Memory B cell (primary cell): ENCODE measurements around the gene MAP4K3.
"Not testable (repeated sequence)": the region's sequence is repeated elsewhere in the genome, so short reads cannot be mapped to it uniquely, and the experiment has no call there.

Source experiments
- ATAC-seq: fragments of 150-1000 bp; cut with Tn5 transposase; 2 replicates; pipeline ENCODE4 v1.10.0; 2021; ENCODE audit warnings: low read depth, mild to moderate bottlenecking, moderate library complexity
- DNase-seq, 2 donors: peaks; one replicate each; pipeline ENCODE4 v3.0.0; 2022; ENCODE audit warnings: low spot score in 2 of 2
- H3K27ac Mint-ChIP-seq: one replicate; pipeline ENCODE4 v1.8.0; 2022; ENCODE audit warnings: mild to moderate bottlenecking, moderate library complexity, mixed read lengths
- H3K27me3 Mint-ChIP-seq: one replicate; pipeline ENCODE4 v1.8.0; 2022; ENCODE audit warnings: mixed read lengths
- H3K36me3 Mint-ChIP-seq: one replicate; pipeline ENCODE4 v1.8.0; 2022; ENCODE audit warnings: mild to moderate bottlenecking, mixed read lengths
- H3K4me1 Mint-ChIP-seq: one replicate; pipeline ENCODE4 v1.8.0; 2022; ENCODE audit warnings: mixed read lengths
- H3K4me3 Mint-ChIP-seq: one replicate; pipeline ENCODE4 v1.8.0; 2022; ENCODE audit warnings: mild to moderate bottlenecking, moderate library complexity, mixed read lengths
- H3K9me3 Mint-ChIP-seq: one replicate; pipeline ENCODE4 v1.8.0; 2022; ENCODE audit warnings: mixed read lengths

MAP4K3 gene

GRCh38 chr2:39359453-39360038 is 77.5 kb downstream of the MAP4K3 start:
- peaks cover 7% of the 10 kb centered on the region for H3K9me3 Mint-ChIP-seq
- H3K27ac Mint-ChIP-seq: no peak overlapping the region
- H3K27me3 Mint-ChIP-seq: no peaks in the 10 kb centered on the region
- ATAC-seq (no peak), DNase-seq (no peak)
- H3K4me1 Mint-ChIP-seq: no peaks in the 10 kb centered on the region
- H3K36me3 Mint-ChIP-seq: peaks cover 25% of the 10 kb centered on the region
- no peak overlapping the region for H3K4me3 Mint-ChIP-seq

GRCh38 chr2:39356922-39357639 is 80.0 kb downstream of the MAP4K3 start:
- Mint-ChIP-seq H3K4me1 (no peaks in the 10 kb centered on the region), H3K27me3 (no peaks in the 10 kb centered on the region), H3K4me3 (no peak overlapping the region), H3K27ac (no peak overlapping the region), H3K9me3 (peaks cover 7% of the 10 kb centered on the region), H3K36me3 (peaks cover 22% of the 10 kb centered on the region)
- DNase-seq: no peak
- ATAC-seq: no peak

GRCh38 chr2:39350658-39351057 is 86.4 kb downstream of the MAP4K3 start:
- Mint-ChIP-seq H3K9me3 (no peaks in the 10 kb centered on the region), H3K36me3 (peaks cover 4% of the 10 kb centered on the region), H3K27me3 (no peaks in the 10 kb centered on the region), H3K4me1 (no peaks in the 10 kb centered on the region), H3K4me3 (no peak overlapping the region), H3K27ac (no peak overlapping the region)
- ATAC-seq (no peak), DNase-seq (no peak)

GRCh38 chr2:39338502-39338901 is 98.6 kb downstream of the MAP4K3 start:
- Mint-ChIP-seq H3K27ac (no peak overlapping the region), H3K4me1 (no peaks in the 10 kb centered on the region), H3K4me3 (no peak overlapping the region), H3K9me3 (no peaks in the 10 kb centered on the region), H3K27me3 (no peaks in the 10 kb centered on the region), H3K36me3 (peaks cover 9% of the 10 kb centered on the region)
- ATAC-seq (no peak), DNase-seq (no peak)

GRCh38 chr2:39335930-39336329 is 101.2 kb downstream of the MAP4K3 start:
- no peaks in the 10 kb centered on the region for H3K27me3 Mint-ChIP-seq

GRCh38 chr2:39334978-39335377 is 102.1 kb downstream of the MAP4K3 start:
- H3K36me3 Mint-ChIP-seq: peaks cover 12% of the 10 kb centered on the region
- no peak overlapping the region for H3K4me3 Mint-ChIP-seq
- ATAC-seq: no peak

More at GRCh38 chr2:39335930-39336329, 101.2 kb downstream of the MAP4K3 start:
- H3K4me1 Mint-ChIP-seq: no peaks in the 10 kb centered on the region
- H3K4me3 Mint-ChIP-seq: no peak overlapping the region
- DNase-seq (no peak), ATAC-seq (no peak)
- no peak overlapping the region for H3K27ac Mint-ChIP-seq
- H3K36me3 Mint-ChIP-seq: peaks cover 11% of the 10 kb centered on the region
- H3K9me3 Mint-ChIP-seq: no peaks in the 10 kb centered on the region

GRCh38 chr2:39334529-39334928 is 102.6 kb downstream of the MAP4K3 start:
- H3K36me3 Mint-ChIP-seq: peaks cover 12% of the 10 kb centered on the region
- H3K27ac Mint-ChIP-seq: no peak overlapping the region
- no peaks in the 10 kb centered on the region for H3K9me3 Mint-ChIP-seq
- DNase-seq (no peak), ATAC-seq (no peak)
- no peaks in the 10 kb centered on the region for H3K27me3 Mint-ChIP-seq
- H3K4me3 Mint-ChIP-seq: no peak overlapping the region
- H3K4me1 Mint-ChIP-seq: no peaks in the 10 kb centered on the region

More at GRCh38 chr2:39334978-39335377, 102.1 kb downstream of the MAP4K3 start:
- no peak for DNase-seq
- Mint-ChIP-seq H3K4me1 (no peaks in the 10 kb centered on the region), H3K27me3 (no peaks in the 10 kb centered on the region), H3K9me3 (no peaks in the 10 kb centered on the region), H3K27ac (no peak overlapping the region)

GRCh38 chr2:39326644-39327043 is 110.4 kb downstream of the MAP4K3 start:
- Mint-ChIP-seq H3K4me1 (no peaks in the 10 kb centered on the region), H3K4me3 (no peak overlapping the region), H3K27me3 (no peaks in the 10 kb centered on the region), H3K9me3 (no peaks in the 10 kb centered on the region), H3K36me3 (peaks cover 10% of the 10 kb centered on the region), H3K27ac (no peak overlapping the region)
- no peak for DNase-seq
- no peak for ATAC-seq

GRCh38 chr2:39325966-39326365 is 111.1 kb downstream of the MAP4K3 start:
- H3K36me3 Mint-ChIP-seq: peaks cover 7% of the 10 kb centered on the region
- H3K27ac Mint-ChIP-seq: no peak overlapping the region
- no peaks in the 10 kb centered on the region for H3K9me3 Mint-ChIP-seq
- no peaks in the 10 kb centered on the region for H3K4me1 Mint-ChIP-seq
- H3K4me3 Mint-ChIP-seq: no peak overlapping the region
- ATAC-seq (no peak), DNase-seq (no peak)
- no peaks in the 10 kb centered on the region for H3K27me3 Mint-ChIP-seq

- not testable (repeated sequence) for H3K27ac Mint-ChIP-seq, H3K4me3 Mint-ChIP-seq, H3K27me3 Mint-ChIP-seq, DNase-seq, H3K36me3 Mint-ChIP-seq, H3K4me1 Mint-ChIP-seq, H3K9me3 Mint-ChIP-seq, ATAC-seq
Measured at GRCh38 chr2:39321056-39322035, 115.7 kb downstream of the MAP4K3 start.

- Mint-ChIP-seq H3K4me3 (no peak overlapping the region), H3K4me1 (no peaks in the 10 kb centered on the region), H3K27me3 (no peaks in the 10 kb centered on the region), H3K27ac (no peak overlapping the region), H3K36me3 (no peaks in the 10 kb centered on the region), H3K9me3 (no peaks in the 10 kb centered on the region)
- ATAC-seq: no peak
- no peak for DNase-seq
Measured at GRCh38 chr2:39320162-39320561, 116.9 kb downstream of the MAP4K3 start.

- no peak for ATAC-seq
- Mint-ChIP-seq H3K9me3 (no peaks in the 10 kb centered on the region), H3K4me3 (no peak overlapping the region), H3K27me3 (no peaks in the 10 kb centered on the region), H3K27ac (no peak overlapping the region), H3K4me1 (no peaks in the 10 kb centered on the region), H3K36me3 (peaks cover 7% of the 10 kb centered on the region)
- no peak for DNase-seq
Measured at GRCh38 chr2:39313575-39313974, 123.5 kb downstream of the MAP4K3 start.

- no peak for ATAC-seq
- no peaks in the 10 kb centered on the region for H3K27me3 Mint-ChIP-seq
- H3K9me3 Mint-ChIP-seq: no peaks in the 10 kb centered on the region
- H3K4me1 Mint-ChIP-seq: no peaks in the 10 kb centered on the region
- H3K4me3 Mint-ChIP-seq: no peak overlapping the region
- H3K36me3 Mint-ChIP-seq: peaks cover 7% of the 10 kb centered on the region
- no peak overlapping the region for H3K27ac Mint-ChIP-seq
- no peak for DNase-seq
Measured at GRCh38 chr2:39311469-39311868, 125.6 kb downstream of the MAP4K3 start.

GRCh38 chr2:39308778-39309177 is 128.3 kb downstream of the MAP4K3 start:
- H3K27me3 Mint-ChIP-seq: no peaks in the 10 kb centered on the region
- no peak overlapping the region for H3K27ac Mint-ChIP-seq
- H3K9me3 Mint-ChIP-seq: no peaks in the 10 kb centered on the region
- ATAC-seq (no peak), DNase-seq (no peak)
- H3K4me1 Mint-ChIP-seq: no peaks in the 10 kb centered on the region
- no peak overlapping the region for H3K4me3 Mint-ChIP-seq
- peaks cover 5% of the 10 kb centered on the region for H3K36me3 Mint-ChIP-seq
